Occipital lobe (tissue), 2 donors: ENCODE measurements around the gene GTPBP1. TPM values are rescaled to one million over a fixed set of nuclear protein-coding genes. Genes with fewer than 3 reads are reported as not detected.

Experiments used
- DNase-seq: peaks from one replicate; lab custom pipeline; 2025; lab: John Stamatoyannopoulos, UW
- total RNA-seq: library from RNA; depleted of rRNA; stranded (reverse); fragments of >200 nt; gene quantifications from one replicate; pipeline ENCODE4 v1.2.3, GENCODE V29; 2014

GTPBP1 gene
- 32.1 TPM for total RNA-seq

GRCh38 chr22:38705235-38706100 is at the start of gene GTPBP1:
Gene GTPBP1, plus strand, starts transcription at chr22:38705944. Its CDS starts 12 bp downstream, at chr22:38705956.
- DNase-seq: peak; percentile 100

GRCh38 chr22:38656256-38657044 is 49.3 kb upstream of the GTPBP1 start, which contains the start of the genes CBY1 and FAM227A:
Gene CBY1, plus strand, starts transcription at chr22:38656638. Its CDS starts 11,417 bp downstream, at chr22:38668055.
Gene FAM227A, minus strand, starts transcription at chr22:38656392. Its CDS starts 6,224 bp downstream, at chr22:38650168.
- peak; percentile 92 for DNase-seq

GRCh38 chr22:38657045-38657909 is 48.5 kb upstream of the GTPBP1 start:
- no peak for DNase-seq

GRCh38 chr22:38674888-38675287 is 30.9 kb upstream of the GTPBP1 start:
- DNase-seq: no peak

GRCh38 chr22:38675833-38676232 is 29.9 kb upstream of the GTPBP1 start:
- DNase-seq: no peak

GRCh38 chr22:38681582-38682335 is 24.0 kb upstream of the GTPBP1 start, which contains the start of gene TOMM22:
Gene TOMM22, plus strand, starts transcription at chr22:38681957. Its CDS starts 22 bp downstream, at chr22:38681979.
- DNase-seq: peak; percentile 84

GRCh38 chr22:38684895-38685294 is 20.8 kb upstream of the GTPBP1 start:
- DNase-seq: no peak

- no peak for DNase-seq
These were observed 20.0 kb upstream of the GTPBP1 start for GRCh38 chr22:38685761-38686160.

GRCh38 chr22:38689651-38690050 is 16.1 kb upstream of the GTPBP1 start:
- DNase-seq: no peak

GRCh38 chr22:38694049-38694448 is 11.7 kb upstream of the GTPBP1 start:
- DNase-seq: no peak

- no peak for DNase-seq
These were observed 10.8 kb upstream of the GTPBP1 start for GRCh38 chr22:38694940-38695339.

GRCh38 chr22:38696606-38697424 is 8.9 kb upstream of the GTPBP1 start:
- DNase-seq: no peak

- no peak for DNase-seq
These were observed 8.2 kb upstream of the GTPBP1 start for GRCh38 chr22:38697425-38698089.

GRCh38 chr22:38698407-38699094 is 7.2 kb upstream of the GTPBP1 start:
- no peak for DNase-seq

- DNase-seq: no peak
These were observed 6.6 kb upstream of the GTPBP1 start for GRCh38 chr22:38699143-38699542.

- no peak for DNase-seq
These were observed 6.0 kb upstream of the GTPBP1 start for GRCh38 chr22:38699784-38700183.

- DNase-seq: no peak
These were observed 5.4 kb upstream of the GTPBP1 start for GRCh38 chr22:38700270-38700788.
